Sigmoid colon (tissue), 7 donors: ENCODE measurements around the gene SIK2. TPM values are rescaled to one million over a fixed set of nuclear protein-coding genes. Genes with fewer than 3 reads are reported as not detected.

ENCODE experiments used
- DNase-seq: peaks from one replicate; pipeline ENCODE4 v3.0.0-alpha.2; 2019
- H3K27ac ChIP-seq, 4 donors: fragments of 200-600 bp; sonication (generic); one replicate each; pipeline ENCODE4 v1.5.1; 2016 to 2019; ENCODE audit warnings: mild to moderate bottlenecking in 1 of 4
- H3K27me3 ChIP-seq, 3 donors: fragments of 200-600 bp; sonication (generic); one replicate each; pipeline ENCODE4 v1.5.1; 2019; ENCODE audit warnings: mild to moderate bottlenecking in 1 of 3
- H3K36me3 ChIP-seq, 4 donors: fragments of 200-600 bp; sonication (generic); one replicate each; pipeline ENCODE4 v1.5.1; 2016 to 2019
- H3K4me1 ChIP-seq, 4 donors: fragments of 200-600 bp; sonication (generic); one replicate each; pipeline ENCODE4 v1.5.1; 2017 to 2019
- H3K4me3 ChIP-seq, 4 donors: fragments of 200-600 bp; sonication (generic); one replicate each; pipeline ENCODE4 v1.5.1; 2017 to 2019; ENCODE audit warnings: mild to moderate bottlenecking in 2 of 4, moderate library complexity in 1 of 4
- H3K9me3 ChIP-seq, 4 donors: fragments of 200-600 bp in 3 of 4; sonication (generic) in 3 of 4; one replicate each; pipeline versions ENCODE4 v1.5.1 to v1.6.1; 2013 to 2019
- EP300 ChIP-seq, 4 donors: sonication (generic); formaldehyde crosslinking; IDR thresholded peaks; one replicate each; pipeline ENCODE4 v1.6.1; 2017; ENCODE audit warnings: antibody characterized with exemption in 4 of 4
- POLR2A ChIP-seq, 2 donors: fragments of 450-650 bp; IDR thresholded peaks; one replicate each; pipeline ENCODE4 v1.6.1; 2016; ENCODE audit warnings: antibody characterized with exemption in 2 of 2, mild to moderate bottlenecking in 2 of 2, moderate library complexity in 2 of 2
- POLR2AphosphoS5 ChIP-seq, 4 donors: sonication (generic); formaldehyde crosslinking; IDR thresholded peaks; one replicate each; pipeline ENCODE4 v1.6.1; 2017; ENCODE audit warnings: antibody characterized with exemption in 4 of 4
- WGBS, 2 donors: extraction: QIAGEN DNeasy Blood & Tissue Kit; methylation state at CpG; one replicate each; pipeline ENCODE4 v1.1.7; 2013; 5-methylcytosine and 5-hydroxymethylcytosine counted together
- intact Hi-C: fragments of 100-400 bp; cut with DNase I; formaldehyde crosslinking; loops from one replicate; pipeline ENCODE4 v1.15.1; 2023
- polyA plus RNA-seq, 3 donors: library from polyadenylated mRNA; stranded (reverse); fragments of 200-250 nt; gene quantifications; one replicate each; pipeline ENCODE4 v1.2.3, GENCODE V29; 2013
- total RNA-seq, 4 donors: library from RNA; depleted of rRNA; stranded (reverse); fragments of >200 nt; gene quantifications; one replicate each; pipeline ENCODE4 v1.1.0, GENCODE V29; 2016
- TF ChIP-seq, protein P1 (sequence below), 4 experiments: fragments of 450-650 bp in 3 of 4; fragments of 200-600 bp in 1 of 4; IDR thresholded peaks; one replicate each; pipeline ENCODE4 v1.5.1; 2016 to 2019; ENCODE audit warnings: antibody characterized with exemption in 4 of 4, mild to moderate bottlenecking in 3 of 4, moderate library complexity in 2 of 4
- donor health status: healthy with polysubstance abuse.
- donor health status: Bipolar disorder and iron deficiency.
- donor health status: healthy.

Gene SIK2
- total RNA-seq (10 to 100 TPM; 10.7 to 14.1 (median 11.8) TPM), polyA plus RNA-seq (1 to 10 TPM; 4.8 to 7.6 (median 5.1) TPM)

DNA sequence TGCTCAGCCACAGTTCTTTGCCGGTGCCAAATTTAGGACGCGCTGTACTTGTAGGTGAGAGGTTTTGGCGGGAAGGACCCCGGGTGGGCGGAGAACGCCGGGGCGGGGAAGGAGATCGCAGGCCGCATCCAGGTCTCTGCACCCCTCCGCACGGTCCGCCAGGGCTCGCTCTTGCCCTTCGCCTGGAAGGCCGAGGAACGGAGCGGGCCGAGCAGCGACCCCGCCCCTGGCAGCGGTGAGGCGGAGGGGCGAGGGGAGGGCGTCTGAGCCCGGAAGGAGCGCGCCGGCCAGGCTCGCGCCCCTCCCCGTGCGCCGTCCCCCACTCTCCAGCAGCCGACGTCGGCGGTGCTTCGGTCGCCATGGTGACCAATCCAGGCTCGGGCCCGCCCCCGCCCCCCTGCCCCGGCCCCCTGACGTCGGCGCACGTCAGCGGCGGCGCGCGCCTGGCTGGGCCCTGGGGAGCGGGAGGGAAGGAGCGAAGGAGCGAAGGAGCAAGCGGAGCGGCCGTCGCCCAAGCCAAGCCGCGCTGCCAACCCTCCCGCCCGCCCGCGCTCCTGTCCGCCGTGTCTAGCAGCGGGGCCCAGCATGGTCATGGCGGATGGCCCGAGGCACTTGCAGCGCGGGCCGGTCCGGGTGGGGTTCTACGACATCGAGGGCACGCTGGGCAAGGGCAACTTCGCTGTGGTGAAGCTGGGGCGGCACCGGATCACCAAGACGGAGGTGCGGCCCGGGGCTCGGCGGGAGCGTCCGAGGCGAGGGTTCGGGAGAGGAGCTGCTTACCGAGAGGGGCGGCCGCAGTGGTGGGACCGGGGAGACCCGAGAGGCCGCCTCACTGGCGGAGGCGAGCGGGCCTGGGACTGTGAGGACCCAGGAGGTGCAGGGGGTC is at the start of gene SIK2:
Gene SIK2, plus strand, starts transcription at position 471 of the 886 bp plus-strand sequence. Its CDS starts 115 bp downstream, at position 586.
- Histone ChIP-seq H3K36me3 (no peaks in the 10 kb centered on the region), H3K27me3 (no peaks in the 10 kb centered on the region), H3K4me1 (peaks cover 0 to 51% (median 39%) of the 10 kb centered on the region in 4 donors), H3K9me3 (no peaks in the 10 kb centered on the region), H3K27ac (peak within 1 kb of the TSS; percentile 95 to 98 (median 98)), H3K4me3 (peak within 1 kb of the TSS; percentile 86 to 92 (median 91))
- 0 to 1% methylated on average over 100 of the region's 100 CpGs for WGBS, 2 donors
- TF ChIP-seq EP300 (IDR thresholded peaks at IDR 0.05) (peak in 1 of 4 donors; percentile 24), POLR2A (IDR thresholded peaks at IDR 0.05) (peak; percentile 6 to 31), POLR2AphosphoS5 (IDR thresholded peaks at IDR 0.05) (peak; percentile 96 to 98 (median 98))
- TF ChIP-seq, protein P1, sequence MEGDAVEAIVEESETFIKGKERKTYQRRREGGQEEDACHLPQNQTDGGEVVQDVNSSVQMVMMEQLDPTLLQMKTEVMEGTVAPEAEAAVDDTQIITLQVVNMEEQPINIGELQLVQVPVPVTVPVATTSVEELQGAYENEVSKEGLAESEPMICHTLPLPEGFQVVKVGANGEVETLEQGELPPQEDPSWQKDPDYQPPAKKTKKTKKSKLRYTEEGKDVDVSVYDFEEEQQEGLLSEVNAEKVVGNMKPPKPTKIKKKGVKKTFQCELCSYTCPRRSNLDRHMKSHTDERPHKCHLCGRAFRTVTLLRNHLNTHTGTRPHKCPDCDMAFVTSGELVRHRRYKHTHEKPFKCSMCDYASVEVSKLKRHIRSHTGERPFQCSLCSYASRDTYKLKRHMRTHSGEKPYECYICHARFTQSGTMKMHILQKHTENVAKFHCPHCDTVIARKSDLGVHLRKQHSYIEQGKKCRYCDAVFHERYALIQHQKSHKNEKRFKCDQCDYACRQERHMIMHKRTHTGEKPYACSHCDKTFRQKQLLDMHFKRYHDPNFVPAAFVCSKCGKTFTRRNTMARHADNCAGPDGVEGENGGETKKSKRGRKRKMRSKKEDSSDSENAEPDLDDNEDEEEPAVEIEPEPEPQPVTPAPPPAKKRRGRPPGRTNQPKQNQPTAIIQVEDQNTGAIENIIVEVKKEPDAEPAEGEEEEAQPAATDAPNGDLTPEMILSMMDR (IDR thresholded peaks at IDR 0.05) = peak; percentile 82 to 93 (median 90)
- intact Hi-C loops = loop anchor here (1.0 to 10.0 kb wide), 4 partner anchors 164 to 373 kb away; partner anchors contain the start of gene PPP2R1B
- peak; percentile 98 for DNase-seq

DNA sequence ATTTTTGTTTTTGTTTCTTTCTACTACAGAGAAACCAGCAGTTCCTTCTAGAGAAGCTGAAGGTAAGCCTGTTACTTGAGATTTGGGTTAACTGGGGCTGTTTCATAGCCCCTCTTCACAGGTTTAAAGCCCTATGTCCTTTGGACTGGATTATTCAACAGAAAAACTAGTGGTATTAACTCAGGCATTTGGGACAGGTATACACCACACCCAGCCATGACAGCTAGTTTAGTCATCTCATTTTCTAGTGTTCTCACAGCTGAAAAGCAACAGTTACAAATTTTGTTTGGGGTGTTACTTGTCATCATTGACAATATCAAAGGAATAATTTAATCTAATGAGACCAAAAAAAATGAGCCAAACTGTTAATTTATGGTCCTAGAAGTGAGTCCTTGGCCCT is 47.7 kb upstream of the SIK2 start:
- peaks cover 0 to 25% (median 0%) of the 10 kb centered on the region in 4 donors for H3K36me3 ChIP-seq
- no peaks in the 10 kb centered on the region for H3K9me3 ChIP-seq
- DNase-seq = no peak
- H3K27ac ChIP-seq = peak overlapping the region in 2 of 4 donors; percentile 12 to 86
- peaks cover 0 to 35% (median 21%) of the 10 kb centered on the region in 4 donors for H3K4me1 ChIP-seq
- intact Hi-C loops = no loop called here
- no peaks in the 10 kb centered on the region for H3K27me3 ChIP-seq
- no peak overlapping the region for H3K4me3 ChIP-seq
- TF ChIP-seq POLR2A (IDR thresholded peaks at IDR 0.05) = no peak
- TF ChIP-seq, protein P1 (IDR thresholded peaks at IDR 0.05) = no peak
- TF ChIP-seq EP300 (IDR thresholded peaks at IDR 0.05) = no peak
- no peak for TF ChIP-seq POLR2AphosphoS5 (IDR thresholded peaks at IDR 0.05)

DNA sequence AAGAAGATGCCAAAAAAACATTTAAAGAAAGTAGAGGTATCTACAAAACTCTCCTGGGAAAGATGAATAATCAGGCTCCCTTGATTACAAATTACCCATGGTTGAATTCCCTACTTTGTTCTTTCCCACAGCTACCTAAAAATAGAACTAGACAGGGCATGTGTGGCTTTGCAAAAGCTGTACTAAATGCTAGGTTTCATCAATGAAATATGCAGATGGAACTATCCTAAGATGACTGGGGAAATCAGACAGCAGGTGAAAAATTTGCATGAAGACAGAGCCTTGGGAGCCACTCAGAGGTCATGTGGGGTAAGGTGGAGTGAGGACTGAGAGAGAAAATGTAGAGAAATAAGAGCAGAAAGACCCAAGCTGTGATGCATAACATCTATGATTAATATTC is 47.0 kb upstream of the SIK2 start:
- peaks cover 0 to 32% (median 0%) of the 10 kb centered on the region in 4 donors for H3K36me3 ChIP-seq
- intact Hi-C loops = no loop called here
- H3K27ac ChIP-seq = peak overlapping the region in 2 of 4 donors; percentile 81 to 86
- H3K27me3 ChIP-seq = no peaks in the 10 kb centered on the region
- no peak for DNase-seq
- peaks cover 0 to 35% (median 16%) of the 10 kb centered on the region in 4 donors for H3K4me1 ChIP-seq
- no peaks in the 10 kb centered on the region for H3K9me3 ChIP-seq
- no peak overlapping the region for H3K4me3 ChIP-seq
- no peak for TF ChIP-seq POLR2AphosphoS5 (IDR thresholded peaks at IDR 0.05)
- TF ChIP-seq, protein P1 (IDR thresholded peaks at IDR 0.05) = no peak
- no peak for TF ChIP-seq EP300 (IDR thresholded peaks at IDR 0.05)
- no peak for TF ChIP-seq POLR2A (IDR thresholded peaks at IDR 0.05)

DNA sequence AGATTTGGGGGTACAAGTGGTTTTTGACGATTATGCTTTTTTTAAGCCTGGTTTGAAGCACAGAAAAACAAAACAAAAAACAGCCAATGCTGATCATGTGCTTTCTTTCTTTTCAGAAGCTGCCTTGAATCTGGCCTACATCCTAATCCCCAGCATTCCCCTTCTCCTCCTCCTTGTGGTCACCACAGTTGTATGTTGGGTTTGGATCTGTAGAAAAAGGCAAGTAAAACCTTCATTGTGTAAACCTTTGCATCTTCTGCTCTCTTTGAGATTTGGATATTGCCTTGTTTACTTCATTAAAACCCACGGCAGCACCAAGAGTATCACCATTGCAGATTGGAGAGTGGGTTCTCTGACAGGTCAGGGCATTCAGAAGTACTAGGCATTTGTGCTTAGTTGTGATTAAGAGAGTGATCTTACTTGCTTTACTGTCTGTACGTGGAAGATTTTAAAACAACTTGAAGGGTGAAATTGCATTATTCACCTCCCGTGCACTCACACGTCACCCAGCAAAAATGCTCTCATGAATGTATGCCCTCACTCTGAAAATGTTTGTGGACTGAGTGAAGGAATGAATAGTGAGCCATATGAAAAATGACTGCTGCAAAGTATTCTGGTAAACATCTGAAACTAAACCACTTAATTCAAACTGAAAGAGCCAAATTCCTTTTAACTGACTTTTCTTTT is 44.7 kb upstream of the SIK2 start:
- peaks cover 0 to 44% (median 0%) of the 10 kb centered on the region in 4 donors for H3K36me3 ChIP-seq
- peaks cover 0 to 39% (median 16%) of the 10 kb centered on the region in 4 donors for H3K4me1 ChIP-seq
- TF ChIP-seq POLR2A (IDR thresholded peaks at IDR 0.05) = no peak
- TF ChIP-seq, protein P1 (IDR thresholded peaks at IDR 0.05) = no peak
- peak in 1 of 4 donors; percentile 36 for TF ChIP-seq EP300 (IDR thresholded peaks at IDR 0.05)
- peak in 3 of 4 donors; percentile 28 to 63 (median 43) for TF ChIP-seq POLR2AphosphoS5 (IDR thresholded peaks at IDR 0.05)
- intact Hi-C loops = no loop called here
- 82 to 88% methylated on average over 5 of the region's 5 CpGs for WGBS, 2 donors
- no peak overlapping the region for H3K4me3 ChIP-seq
- no peaks in the 10 kb centered on the region for H3K9me3 ChIP-seq
- no peaks in the 10 kb centered on the region for H3K27me3 ChIP-seq
- peak overlapping the region; percentile 60 to 86 (median 76) for H3K27ac ChIP-seq
- DNase-seq = no peak
